ENCODE data around the gene LRIT2.
A peak's percentile ranks its signal among the peaks of the same experiment; 100 is the strongest.

Gene LRIT2

GRCh38 chr10:84205049-84205852, 20.1 kb downstream of the LRIT2 start:
- peak; percentile 62 for DNase-seq

GRCh38 chr10:84204610-84205009, 20.7 kb downstream of the LRIT2 start:
- no peak for DNase-seq

- DNase-seq = no peak
Observed at GRCh38 chr10:84204122-84204521, 21.2 kb downstream of the LRIT2 start.

GRCh38 chr10:84202349-84202748, 23.0 kb downstream of the LRIT2 start:
- DNase-seq = no peak

- no peak for DNase-seq
Observed at GRCh38 chr10:84201682-84202081, 23.7 kb downstream of the LRIT2 start.

- DNase-seq = no peak
Observed at GRCh38 chr10:84201244-84201606, 24.1 kb downstream of the LRIT2 start.

GRCh38 chr10:84200537-84201243, 24.7 kb downstream of the LRIT2 start:
- DNase-seq = no peak

- no peak for DNase-seq
Observed at GRCh38 chr10:84198206-84198915, 27.0 kb downstream of the LRIT2 start.

- no peak for DNase-seq
Observed at GRCh38 chr10:84197643-84198042, 27.7 kb downstream of the LRIT2 start.

- no peak for DNase-seq
Observed at GRCh38 chr10:84196941-84197340, 28.4 kb downstream of the LRIT2 start.

- no peak for DNase-seq
Observed at GRCh38 chr10:84196083-84196482, 29.3 kb downstream of the LRIT2 start.

GRCh38 chr10:84195044-84195830, 30.1 kb downstream of the LRIT2 start:
- DNase-seq = no peak

GRCh38 chr10:84194424-84195043, 30.8 kb downstream of the LRIT2 start, which contains the start of gene CDHR1:
Gene CDHR1 (plus strand): TSS chr10:84194537. CDS start chr10:84194761, 224 bp downstream.
- peak; percentile 29 for DNase-seq

GRCh38 chr10:84193846-84194423, 31.4 kb downstream of the LRIT2 start:
- DNase-seq = no peak

- DNase-seq = no peak
Observed at GRCh38 chr10:84193327-84193726, 32.0 kb downstream of the LRIT2 start.

GRCh38 chr10:84191106-84191505, 34.2 kb downstream of the LRIT2 start:
- DNase-seq = no peak

- no peak for DNase-seq
Observed at GRCh38 chr10:84190621-84191020, 34.7 kb downstream of the LRIT2 start.

GRCh38 chr10:84188815-84189214, 36.5 kb downstream of the LRIT2 start:
- DNase-seq = no peak

GRCh38 chr10:84185526-84186175, 39.7 kb downstream of the LRIT2 start:
- no peak for DNase-seq

GRCh38 chr10:84184517-84184916, 40.8 kb downstream of the LRIT2 start:
- DNase-seq = no peak

GRCh38 chr10:84181631-84182030, 43.7 kb downstream of the LRIT2 start:
- no peak for DNase-seq

All from activated naive CD4-positive, alpha-beta T cell treated with Interleukin-2 at 50 U/mL for 16 hours (primary cell).